GM23248 (cell line): ENCODE results near the gene SETBP1. TPM values are rescaled to one million over a fixed set of nuclear protein-coding genes. Genes with fewer than 3 reads are reported as not detected.

ENCODE experiments used
- DNase-seq: peaks from one replicate; pipeline ENCODE4 v3.0.0-alpha.2; 2015
- H2AFZ ChIP-seq: fragments of 200-600 bp; sonication (generic); 2 replicates; pipeline ENCODE4 v1.6.1; 2016; ENCODE audit warnings: antibody characterized with exemption
- H3F3A ChIP-seq: fragments of 200-600 bp; sonication (generic); 2 replicates; pipeline ENCODE4 v1.6.1; 2016; ENCODE audit warnings: mild to moderate bottlenecking, antibody characterized with exemption, mixed run types; ENCODE audit not compliant: insufficient read depth
- H3K27ac ChIP-seq: fragments of 200-600 bp; sonication (generic); 2 replicates; pipeline ENCODE4 v1.5.1; 2016; ENCODE audit warnings: mild to moderate bottlenecking
- H3K27me3 ChIP-seq: fragments of 200-600 bp; sonication (generic); replicated peaks from 2 replicates; pipeline ENCODE4 v1.6.1; 2016; ENCODE audit warnings: mild to moderate bottlenecking; ENCODE audit not compliant: insufficient read depth
- H3K36me3 ChIP-seq: fragments of 200-600 bp; sonication (generic); 2 replicates; pipeline ENCODE4 v1.6.1; 2016; ENCODE audit warnings: low read depth, mild to moderate bottlenecking
- H3K4me1 ChIP-seq: fragments of 200-600 bp; sonication (generic); 2 replicates; pipeline ENCODE4 v1.6.1; 2016; ENCODE audit warnings: mild to moderate bottlenecking; ENCODE audit not compliant: insufficient read depth
- H3K4me2 ChIP-seq: fragments of 200-600 bp; sonication (generic); one replicate; pipeline ENCODE4 v1.6.1; 2016; ENCODE audit warnings: mild to moderate bottlenecking; ENCODE audit not compliant: unreplicated experiment
- H3K4me3 ChIP-seq: fragments of 200-600 bp; sonication (generic); 2 replicates; pipeline ENCODE4 v1.5.1; 2016; ENCODE audit warnings: mild to moderate bottlenecking
- H3K79me2 ChIP-seq: fragments of 200-600 bp; sonication (generic); 2 replicates; pipeline ENCODE4 v1.6.1; 2016; ENCODE audit warnings: mild to moderate bottlenecking; ENCODE audit not compliant: insufficient read depth
- H3K9ac ChIP-seq: fragments of 200-600 bp; sonication (generic); 2 replicates; pipeline ENCODE4 v1.6.1; 2016; ENCODE audit warnings: mild to moderate bottlenecking
- H3K9me2 ChIP-seq: fragments of 200-600 bp; sonication (generic); 2 replicates; pipeline ENCODE4 v1.6.1; 2016; ENCODE audit warnings: mixed run types, mild to moderate bottlenecking, moderate library complexity; ENCODE audit not compliant: insufficient read depth
- H3K9me3 ChIP-seq: fragments of 200-600 bp; sonication (generic); one replicate; pipeline ENCODE4 v1.6.1; 2017; ENCODE audit warnings: low read depth
- H4K20me1 ChIP-seq: fragments of 200-600 bp; sonication (generic); 2 replicates; pipeline ENCODE4 v1.6.0; 2016; ENCODE audit not compliant: insufficient read depth
- EZH2 ChIP-seq: fragments of 200-600 bp; sonication (generic); IDR thresholded peaks from 2 replicates; pipeline ENCODE4 v1.6.1; 2018; ENCODE audit warnings: antibody characterized with exemption, mild to moderate bottlenecking; ENCODE audit not compliant: insufficient read depth, poor library complexity, severe bottlenecking
- EZH2phosphoT487 ChIP-seq: fragments of 200-600 bp; sonication (generic); IDR thresholded peaks from 2 replicates; pipeline ENCODE4 v1.6.1; 2018; ENCODE audit warnings: antibody characterized with exemption, moderate library complexity, mild to moderate bottlenecking, low read depth; ENCODE audit not compliant: insufficient read depth
- WGBS, 2 experiments: methylation state at CpG; one replicate each; pipeline ENCODE4 v1.1.6; 2015 to 2017; ENCODE audit warnings: low lambda C conversion rate in 2 of 2, low coverage in 1 of 2; ENCODE audit errors: missing lambda C conversion rate in 2 of 2; 5-methylcytosine and 5-hydroxymethylcytosine counted together
- in situ Hi-C: fragments of 300-500 bp; cut with MboI; formaldehyde crosslinking; loops from 2 replicates; pipeline ENCODE4 v1.15.0; 2020
- polyA plus RNA-seq: library from polyadenylated mRNA; unstranded; fragments of >200 nt; fragmentation: Nextera tagmentation; extraction: Ambion mirVana; gene quantifications from 2 replicates; pipeline ENCODE4 v1.2.1, GENCODE V29; 2016
- total RNA-seq: library from RNA; depleted of rRNA; stranded (reverse); fragments of >200 nt; shearing (Covaris generic); gene quantifications from 2 replicates; pipeline ENCODE4 v1.2.3, GENCODE V29; 2014

SETBP1 gene
- total and polyA plus RNA-seq, 2 experiments from 2014 or later = 1.3 to 4.1 TPM

- Histone ChIP-seq H3K4me3 (no peak overlapping the region), H3F3A (peaks cover 18% of the 10 kb centered on the region; the same call in 1 of the 2 replicates), H3K9ac (no peak overlapping the region), H2AFZ (no peak overlapping the region), H3K27me3 (no peaks in the 10 kb centered on the region), H3K79me2 (no peaks in the 10 kb centered on the region), H3K9me2 (no peaks in the 10 kb centered on the region), H3K27ac (no peak overlapping the region), H3K4me1 (peaks cover 26% of the 10 kb centered on the region), H3K36me3 (no peaks in the 10 kb centered on the region), H3K4me2 (no peak overlapping the region), H3K9me3 (no peaks in the 10 kb centered on the region), H4K20me1 (no peaks in the 10 kb centered on the region)
- WGBS, 2 experiments = 25 to 57% methylated on average over 2 of the region's 2 CpGs
- peak; percentile 32 for DNase-seq
- TF ChIP-seq EZH2 (no peak), EZH2phosphoT487 (no peak)
- in situ Hi-C loops = loop anchor here (25.0 kb wide), 1 partner anchor 297 kb away; no protein-coding TSS in a partner anchor
Measured at GRCh38 chr18:44915661-44916060, 235.0 kb downstream of the SETBP1 start.

GRCh38 chr18:44916429-44917207, 235.9 kb downstream of the SETBP1 start:
- peak; percentile 10 for DNase-seq
- H3K4me3 ChIP-seq = no peak overlapping the region
- no peak for TF ChIP-seq EZH2
- TF ChIP-seq EZH2phosphoT487 = no peak
- no peaks in the 10 kb centered on the region for H3K36me3 ChIP-seq
- no peaks in the 10 kb centered on the region for H4K20me1 ChIP-seq
- in situ Hi-C loops = loop anchor here (25.0 kb wide), 1 partner anchor 296 kb away; no protein-coding TSS in a partner anchor
- no peak overlapping the region for H3K27ac ChIP-seq
- H3K9ac ChIP-seq = no peak overlapping the region
- no peaks in the 10 kb centered on the region for H3K9me3 ChIP-seq
- H3K4me1 ChIP-seq = peaks cover 26% of the 10 kb centered on the region
- H3F3A ChIP-seq = peaks cover 18% of the 10 kb centered on the region; the same call in 1 of the 2 replicates
- H2AFZ ChIP-seq = no peak overlapping the region
- H3K9me2 ChIP-seq = no peaks in the 10 kb centered on the region
- WGBS, 2 experiments = 63 to 67% methylated on average over 4 of the region's 4 CpGs
- H3K27me3 ChIP-seq = no peaks in the 10 kb centered on the region
- H3K4me2 ChIP-seq = no peak overlapping the region
- no peaks in the 10 kb centered on the region for H3K79me2 ChIP-seq

GRCh38 chr18:44917216-44918141, 236.8 kb downstream of the SETBP1 start:
- DNase-seq = peak; percentile 26
- H3K9ac ChIP-seq = no peak overlapping the region
- no peaks in the 10 kb centered on the region for H3K79me2 ChIP-seq

GRCh38 chr18:44918142-44918476, 237.4 kb downstream of the SETBP1 start:
- Histone ChIP-seq H4K20me1 (no peaks in the 10 kb centered on the region), H3K27ac (no peak overlapping the region), H2AFZ (no peak overlapping the region), H3K27me3 (no peaks in the 10 kb centered on the region), H3K79me2 (no peaks in the 10 kb centered on the region), H3F3A (peaks cover 18% of the 10 kb centered on the region; the same call in 1 of the 2 replicates), H3K4me2 (no peak overlapping the region), H3K4me3 (no peak overlapping the region), H3K4me1 (peaks cover 26% of the 10 kb centered on the region), H3K9ac (no peak overlapping the region), H3K9me3 (no peaks in the 10 kb centered on the region), H3K36me3 (no peaks in the 10 kb centered on the region), H3K9me2 (no peaks in the 10 kb centered on the region)
- TF ChIP-seq EZH2phosphoT487 = no peak
- TF ChIP-seq EZH2 = no peak
- DNase-seq = no peak
- in situ Hi-C loops = loop anchor here (25.0 kb wide), 1 partner anchor 294 kb away; no protein-coding TSS in a partner anchor
- 97 to 100% methylated on average over 4 of the region's 4 CpGs for WGBS, 2 experiments

More at GRCh38 chr18:44917216-44918141, 236.8 kb downstream of the SETBP1 start:
- Histone ChIP-seq H3K9me3 (no peaks in the 10 kb centered on the region), H3K4me3 (no peak overlapping the region), H4K20me1 (no peaks in the 10 kb centered on the region), H2AFZ (no peak overlapping the region), H3K36me3 (no peaks in the 10 kb centered on the region), H3K27me3 (no peaks in the 10 kb centered on the region), H3K4me1 (peaks cover 26% of the 10 kb centered on the region), H3K27ac (no peak overlapping the region), H3K4me2 (peak overlapping the region; percentile 39), H3K9me2 (no peaks in the 10 kb centered on the region), H3F3A (peaks cover 18% of the 10 kb centered on the region; the same call in 1 of the 2 replicates)
- TF ChIP-seq EZH2phosphoT487 (no peak), EZH2 (no peak)
- in situ Hi-C loops = loop anchor here (25.0 kb wide), 1 partner anchor 295 kb away; no protein-coding TSS in a partner anchor
- 32 to 37% methylated on average over 10 of the region's 10 CpGs for WGBS, 2 experiments
